Endothelial cell of hepatic sinusoid (primary cell): Measurements from ENCODE around the gene MAN2B1.

ENCODE experiments used
- in situ Hi-C: cut with HindIII; loops from 2 replicates; pipeline ENCODE4 v1.10.0; 2017; ENCODE audit warnings: low sequenced_read_pairs

MAN2B1 gene

GRCh38 chr19:12664406-12665280 is 1.9 kb downstream of the MAN2B1 start:
- in situ Hi-C loops = no loop called here

GRCh38 chr19:12660980-12661379 is 5.6 kb downstream of the MAN2B1 start:
- in situ Hi-C loops = no loop called here

- in situ Hi-C loops = no loop called here
These were observed 8.6 kb downstream of the MAN2B1 start for GRCh38 chr19:12657966-12658365.

- in situ Hi-C loops = no loop called here
These were observed 9.5 kb downstream of the MAN2B1 start for GRCh38 chr19:12656899-12657571.

- in situ Hi-C loops = no loop called here
These were observed 11.0 kb downstream of the MAN2B1 start for GRCh38 chr19:12655546-12655945.

- in situ Hi-C loops = no loop called here
These were observed 14.3 kb downstream of the MAN2B1 start for GRCh38 chr19:12652219-12652618.

- in situ Hi-C loops = loop anchor here (25.0 kb wide), 1 partner anchor 138 kb away; no protein-coding TSS in a partner anchor
These were observed 16.6 kb downstream of the MAN2B1 start for GRCh38 chr19:12649941-12650340.

- in situ Hi-C loops = loop anchor here (25.0 kb wide), 1 partner anchor 136 kb away; no protein-coding TSS in a partner anchor
These were observed 18.5 kb downstream of the MAN2B1 start for GRCh38 chr19:12648088-12648487.

GRCh38 chr19:12647490-12648071 is 19.0 kb downstream of the MAN2B1 start:
- in situ Hi-C loops = loop anchor here (25.0 kb wide), 1 partner anchor 135 kb away; no protein-coding TSS in a partner anchor

GRCh38 chr19:12647047-12647446 is 19.5 kb downstream of the MAN2B1 start:
- in situ Hi-C loops = loop anchor here (25.0 kb wide), 1 partner anchor 135 kb away; no protein-coding TSS in a partner anchor

GRCh38 chr19:12646551-12646950 is 20.0 kb downstream of the MAN2B1 start:
- in situ Hi-C loops = loop anchor here (25.0 kb wide), 1 partner anchor 134 kb away; no protein-coding TSS in a partner anchor

GRCh38 chr19:12643716-12644115 is 22.8 kb downstream of the MAN2B1 start:
- in situ Hi-C loops = loop anchor here (25.0 kb wide), 1 partner anchor 131 kb away; no protein-coding TSS in a partner anchor

- in situ Hi-C loops = loop anchor here (25.0 kb wide), 1 partner anchor 130 kb away; no protein-coding TSS in a partner anchor
These were observed 24.0 kb downstream of the MAN2B1 start for GRCh38 chr19:12642506-12642905.

GRCh38 chr19:12641456-12641855 is 25.1 kb downstream of the MAN2B1 start:
- in situ Hi-C loops = loop anchor here (25.0 kb wide), 1 partner anchor 129 kb away; no protein-coding TSS in a partner anchor

- in situ Hi-C loops = loop anchor here (25.0 kb wide), 1 partner anchor 128 kb away; no protein-coding TSS in a partner anchor
These were observed 26.5 kb downstream of the MAN2B1 start for GRCh38 chr19:12639901-12640613.

- in situ Hi-C loops = loop anchor here (25.0 kb wide), 1 partner anchor 126 kb away; no protein-coding TSS in a partner anchor
These were observed 27.8 kb downstream of the MAN2B1 start for GRCh38 chr19:12638611-12639182.

GRCh38 chr19:12636631-12637030 is 29.9 kb downstream of the MAN2B1 start:
- in situ Hi-C loops = loop anchor here (25.0 kb wide), 1 partner anchor 124 kb away; no protein-coding TSS in a partner anchor

GRCh38 chr19:12629215-12629614 is 37.3 kb downstream of the MAN2B1 start:
- in situ Hi-C loops = loop anchor here (25.0 kb wide), 1 partner anchor 117 kb away; no protein-coding TSS in a partner anchor
